ENCODE measurements around the gene EMCN.
A peak's percentile ranks its signal among the peaks of the same experiment; 100 is the strongest.

The EMCN gene

DNA sequence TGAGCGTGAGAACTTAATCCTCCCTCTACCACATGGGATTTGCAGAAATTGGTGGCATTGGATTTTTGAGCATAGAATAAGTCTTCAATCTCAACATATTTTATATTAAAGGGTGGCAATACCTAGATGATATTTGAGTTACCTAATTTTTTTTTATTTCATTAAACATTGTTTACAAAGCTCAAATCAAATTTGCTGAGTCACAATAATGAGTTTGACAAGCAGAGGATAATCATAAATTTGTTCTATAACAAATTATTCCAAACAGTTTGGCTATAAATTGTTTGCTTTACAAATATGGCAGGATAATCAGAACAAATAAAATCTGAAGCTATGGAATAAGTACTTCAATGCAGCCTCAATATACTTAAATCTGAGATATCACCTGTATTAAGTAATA lies 22.7 kb downstream of the EMCN start:
- no peak overlapping the region for H3K4me3 ChIP-seq (ENCODE audit: low read depth, low read length)
- DNase-seq (ENCODE audit: low read depth), result no peak

DNA sequence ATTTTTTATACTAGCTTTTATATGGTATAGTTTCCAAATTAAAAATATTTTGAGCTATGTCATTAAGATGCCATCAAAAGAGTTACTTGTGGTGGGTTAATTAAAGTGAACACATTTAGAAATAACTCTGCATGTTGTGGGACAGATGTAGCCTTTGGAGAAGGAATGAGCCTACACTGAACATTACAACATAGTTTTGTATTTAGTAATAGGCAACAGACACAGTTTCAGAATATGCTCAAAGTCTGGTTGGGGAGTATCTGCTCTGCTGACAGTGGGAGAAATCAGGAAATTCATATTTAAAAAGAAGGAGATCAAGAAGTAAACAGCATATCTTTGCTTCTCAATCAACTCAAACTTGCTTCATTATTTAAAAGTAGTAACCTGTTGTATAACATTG lies 23.7 kb downstream of the EMCN start:
- DNase-seq (ENCODE audit: low read depth), result no peak
- H3K4me3 ChIP-seq (ENCODE audit: low read depth, low read length), result no peak overlapping the region

DNA sequence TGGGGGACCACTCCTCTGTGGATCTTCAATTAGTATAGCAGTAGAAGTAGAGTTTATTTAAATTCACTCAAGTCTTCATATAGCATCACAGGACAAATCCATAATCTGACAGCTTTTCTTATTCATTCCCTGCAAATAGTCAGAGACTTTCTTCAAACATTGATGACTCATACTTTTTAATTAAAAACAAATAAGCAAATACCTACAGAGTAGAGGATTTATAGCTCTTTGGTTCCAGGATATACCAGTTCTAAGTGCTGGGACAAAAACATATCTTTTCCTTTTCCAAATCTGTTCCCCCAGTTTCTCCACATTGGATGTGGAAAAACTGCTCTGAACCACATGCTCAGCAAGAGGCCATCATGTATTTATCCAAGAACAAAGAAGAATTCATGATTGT lies 24.1 kb downstream of the EMCN start:
- no peak for DNase-seq (ENCODE audit: low read depth)
- H3K4me3 ChIP-seq (ENCODE audit: low read depth, low read length), result no peak overlapping the region

DNA sequence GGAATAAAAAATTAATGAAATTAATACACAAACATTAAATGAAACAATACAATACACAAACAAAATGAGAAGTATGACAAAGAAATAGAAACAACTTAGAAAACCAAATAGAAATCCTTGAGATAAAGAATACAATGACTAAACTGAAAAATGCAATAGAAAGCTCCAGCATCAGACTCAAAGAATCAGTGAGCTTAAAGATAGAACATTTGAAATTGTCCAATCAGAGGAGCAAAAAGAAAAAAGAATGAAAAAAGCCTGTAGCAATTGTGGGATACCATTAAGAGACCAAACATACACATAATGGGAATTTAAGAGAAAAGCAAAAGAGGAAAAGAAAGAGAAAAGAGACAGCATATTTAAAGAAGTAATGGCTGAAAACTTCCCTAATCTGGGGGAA lies 25.7 kb downstream of the EMCN start:
- no peak for DNase-seq (ENCODE audit: low read depth)
- no peak overlapping the region for H3K4me3 ChIP-seq (ENCODE audit: low read depth, low read length)

DNA sequence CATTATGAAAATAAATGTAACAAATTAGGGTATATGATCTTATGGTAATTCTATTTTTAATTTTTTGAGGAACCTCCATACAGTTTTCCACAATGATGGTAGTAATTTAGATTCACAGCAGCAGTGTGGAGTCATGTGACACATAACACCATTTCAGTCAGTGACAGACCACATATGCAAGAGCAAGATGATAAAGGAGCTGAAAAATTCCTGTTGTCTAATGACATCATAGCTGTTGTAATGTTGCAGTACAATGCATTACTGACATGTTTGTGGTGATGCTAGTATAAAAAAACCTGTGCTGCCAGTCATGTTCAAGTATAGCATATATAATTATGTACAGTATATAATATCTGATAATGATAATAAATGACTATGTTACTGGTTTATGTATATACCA lies 28.5 kb downstream of the EMCN start:
- H3K4me3 ChIP-seq (ENCODE audit: low read depth, low read length), result no peak overlapping the region
- no peak for DNase-seq (ENCODE audit: low read depth)

DNA sequence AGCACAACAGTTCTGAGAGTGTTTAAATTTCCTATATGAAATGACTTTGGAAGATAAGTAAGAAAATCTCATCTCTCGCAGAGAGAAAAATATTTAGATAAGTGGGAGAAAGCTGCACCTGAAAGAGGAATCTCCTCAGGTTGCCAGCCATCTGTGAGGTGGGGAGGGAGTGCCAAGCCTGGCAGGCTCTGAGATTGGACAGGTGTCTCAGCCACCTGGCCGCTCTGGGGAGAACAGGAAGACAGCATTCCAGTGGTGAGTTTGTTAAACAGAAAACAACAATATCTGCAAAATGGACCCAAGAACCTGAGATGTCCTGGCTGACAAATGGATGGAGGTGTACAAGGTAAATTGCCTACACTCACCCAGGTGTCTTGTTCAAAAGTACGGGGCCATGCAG lies 31.3 kb downstream of the EMCN start:
- no peak overlapping the region for H3K4me3 ChIP-seq (ENCODE audit: low read depth, low read length)
- no peak for DNase-seq (ENCODE audit: low read depth)

DNA sequence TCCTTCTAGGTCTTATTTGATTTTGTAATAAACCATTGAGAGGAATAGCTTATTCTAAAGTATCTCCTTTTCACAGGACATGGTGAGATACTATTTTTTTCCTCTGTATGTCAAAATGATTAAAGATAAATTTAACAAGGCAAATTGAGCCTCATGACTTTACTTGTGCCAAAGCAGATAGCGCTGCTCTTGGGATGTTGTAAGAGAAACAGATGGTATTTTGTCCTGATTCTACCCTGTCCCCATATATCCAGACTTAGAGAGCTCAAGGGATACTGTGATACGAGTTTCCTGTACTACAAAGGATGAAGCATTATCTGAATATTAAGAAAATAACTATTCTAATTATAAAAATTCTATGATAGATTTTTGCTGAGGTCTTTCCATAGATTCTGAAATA lies 34.0 kb downstream of the EMCN start:
- no peak overlapping the region for H3K4me3 ChIP-seq (ENCODE audit: low read depth, low read length)
- DNase-seq (ENCODE audit: low read depth), result no peak

DNA sequence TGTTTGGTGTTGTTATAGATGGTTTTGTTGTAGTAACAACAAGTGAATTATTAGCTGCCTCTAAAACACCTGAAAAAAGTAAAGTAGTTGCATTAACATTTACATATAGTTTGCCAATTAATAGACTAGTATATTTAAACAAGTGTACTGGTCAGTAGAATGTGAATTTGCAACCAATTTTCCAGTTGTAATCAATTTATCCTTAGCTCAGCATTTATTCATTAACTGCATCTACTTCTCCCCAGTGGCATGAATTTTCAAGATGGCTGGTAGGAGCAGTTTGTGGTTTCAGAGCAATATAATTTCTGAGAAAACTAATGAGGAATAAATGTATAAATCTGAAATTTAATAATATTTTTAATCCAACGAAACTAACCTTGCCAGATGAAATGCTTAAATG lies 37.9 kb downstream of the EMCN start:
- no peak overlapping the region for H3K4me3 ChIP-seq (ENCODE audit: low read depth, low read length)
- no peak for DNase-seq (ENCODE audit: low read depth)

DNA sequence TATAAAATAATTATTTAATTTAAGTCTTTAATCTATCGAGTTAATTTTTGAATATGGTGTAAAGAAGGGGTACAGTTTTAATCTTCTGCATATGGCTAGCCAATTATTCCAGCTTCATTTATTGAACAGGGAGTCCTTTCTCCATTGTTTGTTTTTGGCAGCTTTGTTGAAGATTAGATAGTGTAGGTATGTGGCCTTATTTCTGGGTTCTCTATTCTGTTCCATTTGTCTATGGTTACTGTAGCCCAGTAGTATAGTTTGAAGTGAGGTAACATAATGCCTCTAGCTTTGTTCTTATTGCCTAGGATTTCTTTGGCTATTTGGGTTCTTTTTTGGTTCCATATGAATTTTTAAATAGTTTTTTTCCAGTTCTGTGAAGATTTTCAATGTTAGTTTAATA lies 48.3 kb downstream of the EMCN start:
- no peak for DNase-seq (ENCODE audit: low read depth)

DNA sequence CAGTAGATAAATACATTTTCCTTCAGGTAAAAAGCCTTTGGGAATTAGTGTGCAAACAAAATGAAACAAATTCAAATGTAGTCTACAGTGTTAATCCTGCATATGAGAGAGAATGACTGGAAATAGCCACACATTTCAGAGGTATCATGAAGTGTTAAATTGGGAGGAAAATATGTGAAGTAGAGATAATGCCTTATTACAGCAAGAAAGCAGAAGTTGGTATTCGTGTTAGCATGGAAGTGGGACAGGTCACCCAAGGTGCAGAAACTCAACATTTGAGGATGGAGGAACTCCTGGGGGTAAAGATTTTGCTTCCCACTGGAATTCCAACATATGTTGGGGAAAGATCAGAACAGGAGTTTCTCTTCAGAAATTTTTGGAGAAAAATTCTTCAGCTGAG lies 51.3 kb downstream of the EMCN start:
- no peak for DNase-seq (ENCODE audit: low read depth)
- H3K4me3 ChIP-seq (ENCODE audit: low read depth, low read length), result no peak overlapping the region

More for the DNA sequence above, 48.3 kb downstream of the EMCN start:
- H3K4me3 ChIP-seq (ENCODE audit: low read depth, low read length), result no peak overlapping the region

DNA sequence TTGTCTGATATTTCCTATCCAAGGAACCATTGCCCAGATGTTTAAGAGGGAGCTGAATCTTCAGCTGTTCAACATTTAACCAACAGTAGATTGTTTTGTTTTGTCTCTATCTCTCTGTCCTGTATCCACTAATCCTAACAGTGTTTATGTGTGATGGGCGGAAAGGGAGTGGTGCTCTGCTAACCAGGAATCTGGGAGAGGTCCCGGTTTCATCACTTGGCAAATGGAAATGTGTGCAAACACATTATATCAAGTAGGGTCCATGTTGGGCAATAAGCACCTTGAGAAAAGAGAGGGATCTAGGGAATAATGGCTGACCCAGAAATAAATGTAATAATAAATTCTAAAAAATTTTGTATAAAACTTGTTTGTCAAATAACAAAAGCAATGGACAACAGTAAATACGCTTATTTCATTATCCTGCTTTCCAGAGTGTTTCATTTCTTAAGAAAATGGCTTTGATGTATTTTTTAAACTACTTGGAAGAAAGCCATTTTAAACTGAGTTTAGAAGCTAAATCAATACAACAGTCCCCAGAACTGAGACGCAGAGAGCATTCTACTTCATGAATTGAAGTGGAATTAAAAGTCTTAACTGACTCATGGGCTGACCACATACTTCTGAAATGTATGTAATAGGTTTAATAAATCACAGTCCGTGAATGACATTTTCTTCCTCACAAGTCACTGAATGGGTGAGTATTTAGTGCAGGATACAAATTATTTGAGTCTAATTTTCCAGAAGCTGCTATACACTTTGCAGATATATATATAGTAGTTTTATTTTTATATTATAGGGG lies 55.8 kb downstream of the EMCN start:
- DNase-seq (ENCODE audit: low read depth), result peak; percentile 63
- H3K4me3 ChIP-seq (ENCODE audit: low read depth, low read length), result no peak overlapping the region

DNA sequence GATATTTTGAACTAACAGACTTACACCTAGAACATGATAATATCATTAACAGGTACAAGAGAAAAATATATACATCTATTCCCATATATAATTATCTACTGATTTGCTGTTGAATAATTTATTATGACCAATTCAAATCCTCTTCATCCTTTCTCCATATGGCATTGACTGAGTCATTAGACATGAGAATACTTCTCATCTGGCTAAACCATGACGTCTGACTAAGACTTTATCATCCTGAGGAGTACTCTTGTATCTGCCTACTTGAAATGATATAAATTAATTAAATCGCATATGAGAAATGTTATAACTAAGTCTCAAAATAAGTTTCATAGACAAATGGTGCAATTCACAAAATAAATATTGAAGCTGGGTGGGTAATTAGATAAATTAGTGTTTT lies 67.4 kb downstream of the EMCN start:
- no peak overlapping the region for H3K4me3 ChIP-seq (ENCODE audit: low read depth, low read length)
- peak; percentile 26 for DNase-seq (ENCODE audit: low read depth)

DNA sequence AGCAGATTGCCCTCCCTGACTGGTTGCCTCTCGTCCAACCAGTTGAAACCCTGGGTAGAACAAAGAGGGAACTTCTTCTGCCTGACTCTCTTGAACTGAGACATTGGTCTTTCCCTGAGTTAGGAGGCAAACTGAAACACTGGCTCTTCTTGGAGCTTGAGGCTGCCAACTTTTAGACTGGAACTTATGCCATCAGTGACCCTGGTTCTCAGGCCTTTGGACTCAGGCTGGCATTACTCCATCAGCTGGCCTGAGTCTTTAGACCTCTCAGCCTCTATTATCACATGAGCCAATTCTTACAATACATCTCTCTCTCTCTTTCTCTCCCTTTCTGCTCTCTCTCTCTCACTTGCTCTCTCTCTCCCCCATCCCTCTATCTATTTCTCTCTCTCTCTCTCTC lies 86.4 kb downstream of the EMCN start:
- DNase-seq (ENCODE audit: low read depth), result no peak
- H3K4me3 ChIP-seq (ENCODE audit: low read depth, low read length), result no peak overlapping the region

DNA sequence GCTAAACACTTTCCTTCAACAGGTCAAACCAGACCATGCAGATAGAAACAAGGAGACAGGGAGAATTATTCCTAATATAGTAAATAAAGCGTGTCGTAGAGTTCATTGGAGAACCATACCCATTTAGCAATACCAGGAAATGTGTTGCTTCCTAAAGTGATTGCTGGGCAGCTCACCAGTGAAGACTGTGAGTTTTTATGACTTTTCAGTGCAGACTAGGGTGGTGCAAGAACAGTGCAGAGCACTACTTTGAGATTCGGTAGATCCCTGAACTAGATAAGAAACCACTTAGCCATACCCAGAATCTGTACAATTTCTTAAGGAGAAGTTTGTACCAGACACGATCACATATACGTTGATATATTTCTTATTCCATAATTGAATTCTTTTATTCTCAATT lies 87.4 kb downstream of the EMCN start:
- no peak for DNase-seq (ENCODE audit: low read depth)
- H3K4me3 ChIP-seq (ENCODE audit: low read depth, low read length), result no peak overlapping the region

DNA sequence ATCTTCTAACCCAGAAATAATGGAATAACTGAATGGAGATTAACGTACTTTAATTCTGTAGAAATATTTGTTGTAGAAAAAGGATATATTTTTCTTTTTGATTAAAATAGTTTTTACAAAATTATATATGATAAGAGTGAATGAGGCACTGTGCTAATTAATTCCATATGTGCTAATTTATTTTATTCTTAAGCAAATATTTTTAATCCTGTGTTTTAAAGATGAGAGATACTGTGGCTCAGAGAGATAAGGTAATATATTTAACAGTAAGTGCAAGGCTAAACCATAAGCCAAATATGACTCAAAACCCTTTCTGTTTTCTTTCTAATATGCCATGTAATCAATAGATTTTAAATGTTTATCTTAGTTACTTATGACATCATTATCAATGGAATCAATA lies 88.2 kb downstream of the EMCN start:
- H3K4me3 ChIP-seq (ENCODE audit: low read depth, low read length), result no peak overlapping the region
- DNase-seq (ENCODE audit: low read depth), result no peak

DNA sequence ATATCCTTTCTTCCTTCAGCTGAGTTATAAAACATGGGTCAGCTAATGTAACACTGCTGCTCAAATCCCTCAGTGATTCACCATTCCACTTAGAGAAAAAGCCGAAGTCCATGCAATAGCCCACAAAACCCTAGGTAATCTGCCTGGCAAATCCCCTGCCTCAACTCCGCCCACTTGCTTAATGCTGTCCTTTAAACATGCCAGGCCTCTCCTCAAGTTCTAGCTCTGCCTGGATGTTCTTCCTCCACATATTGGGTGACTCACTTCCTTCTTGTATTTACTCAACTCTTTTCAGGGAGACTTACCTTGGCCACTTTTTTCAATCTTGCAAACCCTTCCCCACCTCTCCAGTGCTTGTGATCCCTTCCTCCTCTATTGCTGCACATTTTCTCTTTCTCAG lies 89.8 kb downstream of the EMCN start:
- no peak overlapping the region for H3K4me3 ChIP-seq (ENCODE audit: low read depth, low read length)
- peak; percentile 91 for DNase-seq (ENCODE audit: low read depth)

DNA sequence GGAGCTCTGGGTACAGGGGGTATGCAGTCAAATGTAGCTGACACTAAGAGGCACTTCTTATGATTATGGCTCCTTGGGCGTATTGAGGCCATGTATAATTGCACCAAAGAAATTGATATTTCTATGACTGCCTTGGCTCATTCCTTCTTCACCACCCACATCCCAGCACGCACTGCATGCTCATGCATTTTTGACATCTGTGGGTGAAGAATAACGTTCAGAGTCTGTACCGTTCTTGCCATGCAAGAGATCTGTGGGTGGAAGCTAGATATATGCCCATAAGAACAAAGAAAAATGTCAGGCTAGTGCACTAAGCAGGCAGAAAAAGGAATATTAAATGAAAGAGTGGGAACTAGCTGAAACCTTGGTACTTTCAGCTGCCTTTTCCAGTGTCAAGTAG lies 93.4 kb downstream of the EMCN start:
- no peak overlapping the region for H3K4me3 ChIP-seq (ENCODE audit: low read depth, low read length)
- no peak for DNase-seq (ENCODE audit: low read depth)

DNA sequence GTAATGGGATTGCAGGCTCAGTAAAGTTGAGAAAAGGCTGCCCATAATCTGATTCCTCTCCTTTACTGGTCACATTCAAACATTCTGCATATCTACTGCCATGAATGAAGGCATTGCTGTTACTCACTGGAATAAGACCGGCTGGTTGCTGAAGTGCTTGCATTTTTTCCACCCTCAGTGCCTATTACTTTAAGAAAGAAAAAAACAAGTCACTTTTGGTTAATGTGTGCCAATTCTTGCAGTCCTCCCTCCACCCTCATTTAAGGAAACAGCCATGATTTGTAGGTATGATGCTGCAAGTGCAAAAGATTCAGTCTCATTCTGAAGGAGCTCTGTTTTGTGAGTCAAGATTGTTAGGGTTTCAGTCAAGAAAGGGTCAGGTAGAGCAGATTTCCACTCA lies 94.9 kb downstream of the EMCN start:
- no peak overlapping the region for H3K4me3 ChIP-seq (ENCODE audit: low read depth, low read length)
- no peak for DNase-seq (ENCODE audit: low read depth)

DNA sequence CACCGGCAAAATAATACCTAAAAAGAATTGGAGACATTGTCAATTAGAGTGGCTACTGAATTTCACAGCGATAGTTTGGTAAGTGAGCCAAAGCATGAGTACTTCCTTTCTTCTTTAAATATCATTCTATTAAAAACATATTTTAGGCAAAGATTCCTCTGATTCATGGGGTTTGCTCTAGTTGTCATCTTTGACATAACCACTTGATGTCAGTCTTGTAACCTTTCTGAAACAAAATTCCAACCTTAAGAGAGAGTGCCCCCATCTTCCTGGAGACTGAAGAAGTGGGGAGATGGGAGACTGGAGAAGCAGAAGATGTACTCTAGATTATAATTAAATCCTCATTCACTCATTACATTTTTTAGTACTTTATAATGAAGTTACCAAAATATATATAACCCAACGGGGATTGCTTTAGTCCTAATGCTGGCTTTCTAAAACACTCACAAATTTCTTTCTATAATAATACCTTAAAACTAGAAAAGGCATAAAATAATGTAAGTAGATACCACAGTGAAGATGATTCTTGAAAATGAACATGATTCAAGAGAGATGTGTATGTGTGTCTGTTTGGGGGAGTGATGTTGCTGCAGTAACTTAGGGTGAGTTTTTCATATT lies 96.4 kb downstream of the EMCN start:
- no peak overlapping the region for H3K4me3 ChIP-seq (ENCODE audit: low read depth, low read length)
- peak; percentile 7 for DNase-seq (ENCODE audit: low read depth)

DNA sequence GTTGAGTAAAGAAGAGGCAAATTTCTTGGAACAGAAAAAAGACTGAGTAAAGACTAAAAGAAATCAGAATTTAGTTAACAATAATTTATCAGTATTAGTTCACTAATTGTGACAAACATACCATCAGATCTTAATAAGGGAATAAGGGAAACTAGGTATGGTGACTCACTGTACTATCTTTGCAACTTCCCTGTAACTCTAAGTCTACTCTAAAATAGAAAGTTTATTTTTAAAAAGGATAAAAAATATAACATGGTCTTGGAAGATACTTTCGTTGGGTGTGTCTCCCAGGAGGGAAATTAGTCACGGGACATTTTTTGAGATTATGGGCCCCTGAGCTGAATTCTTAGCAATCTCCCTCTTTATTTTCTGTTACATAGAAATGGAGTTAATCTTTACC lies 97.3 kb downstream of the EMCN start:
- H3K4me3 ChIP-seq (ENCODE audit: low read depth, low read length), result no peak overlapping the region
- DNase-seq (ENCODE audit: low read depth), result no peak

DNA sequence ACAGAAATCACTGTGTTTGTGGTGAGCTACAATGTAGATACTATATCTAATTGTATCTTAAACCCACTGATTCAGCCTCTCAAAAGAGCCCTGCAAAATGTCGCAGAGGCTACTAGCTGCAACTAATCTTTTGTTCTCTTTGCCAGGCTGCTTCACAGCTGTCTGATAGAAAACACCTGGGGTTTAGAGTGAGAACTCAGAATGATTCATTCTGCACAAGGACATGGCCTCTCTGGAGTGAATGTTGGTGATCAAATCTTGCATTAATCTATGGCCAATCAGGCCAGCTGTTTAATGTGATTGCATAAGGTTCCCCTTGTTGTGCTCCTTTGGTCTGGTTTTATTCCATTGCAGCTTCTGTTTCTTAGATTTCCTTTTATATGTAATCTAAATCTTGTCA lies 100.3 kb downstream of the EMCN start:
- no peak overlapping the region for H3K4me3 ChIP-seq (ENCODE audit: low read depth, low read length)
- DNase-seq (ENCODE audit: low read depth), result peak; percentile 45

All from skeletal muscle cell (primary cell).